Measurements from ENCODE around the gene OPN3. TPM values are rescaled to one million over a fixed set of nuclear protein-coding genes. Genes with fewer than 3 reads are reported as not detected.

OPN3 gene
- total and polyA plus RNA-seq, 2 of the 4 experiments (the other 2 are of a cell fraction), result 16.4 to 21.9 TPM

- H2BK15ac ChIP-seq (ENCODE audit: low read depth, low read length), result no peak overlapping the region
- H3K56ac ChIP-seq (ENCODE audit: extremely low read depth, insufficient read depth, low read length), result no peak overlapping the region
- H3K18ac ChIP-seq (ENCODE audit: low read depth, low read length), result no peak overlapping the region
- no peak overlapping the region for H3K23ac ChIP-seq (ENCODE audit: low read depth, low read length)
- no peak overlapping the region for H2AK5ac ChIP-seq (ENCODE audit: low read depth, low read length)
- H3K79me1 ChIP-seq (ENCODE audit: low read depth in 1 of 2, low read length in 2 of 2), result peaks cover 9 to 10% of the 10 kb centered on the region in 2 experiments
- no peak for ATAC-seq (ENCODE audit: low read depth)
- no peak overlapping the region for H2BK5ac ChIP-seq (ENCODE audit: low read depth, low read length, poor library complexity, severe bottlenecking)
- no peak overlapping the region for H3K4ac ChIP-seq (ENCODE audit: low read depth, low read length)
- H3K27me3 ChIP-seq (ENCODE audit: control insufficient read depth, insufficient read depth, low read length), result no peaks in the 10 kb centered on the region
- no peak overlapping the region for H3K4me3 ChIP-seq (ENCODE audit: insufficient read depth, low read depth, low read length)
- 0 out of 2 replicates have a peak, but pooled peaks cover 3% of the 10 kb centered on the region for H4K20me1 ChIP-seq (ENCODE audit: insufficient read depth, low read length)
- no peaks in the 10 kb centered on the region for H3K9me3 ChIP-seq (ENCODE audit: control insufficient read depth, insufficient read depth, low read length)
- POLR2A ChIA-PET (ENCODE audit: unreplicated experiment), result no interaction called here
- BruUV-seq (replicated peaks), result no TSS peak
- no peak overlapping the region for H3K27ac ChIP-seq (ENCODE audit: insufficient read depth, low read length)
- in situ Hi-C loops (cut with MboI; ENCODE audit: low sequenced_read_pairs) (no loop called here), intact Hi-C loops (cut with micrococcal nuclease) (no loop called here), dilution Hi-C loops (cut with HindIII; ENCODE audit: low sequenced_read_pairs, unreplicated experiment) (no loop called here)
- no peaks in the 10 kb centered on the region for H3K36me3 ChIP-seq (ENCODE audit: control insufficient read depth, insufficient read depth, low read length)
- CTCF ChIA-PET, result interaction anchor here (0.7 kb wide), 1 partner anchor 259 kb away, joined by 3 read pairs; no protein-coding TSS in a partner anchor
- H2AK9ac ChIP-seq (replicated peaks; ENCODE audit: low read depth, low read length, poor library complexity), result no peak overlapping the region
- H4K8ac ChIP-seq (ENCODE audit: low read depth in 2 of 2, low read length in 2 of 2), result no peak overlapping the region
- H3K9ac ChIP-seq (ENCODE audit: low read depth, low read length), result no peak overlapping the region
- H2BK20ac ChIP-seq (ENCODE audit: low read depth, low read length), result no peak overlapping the region
- H3K14ac ChIP-seq (replicated peaks; ENCODE audit: low read depth, low read length), result no peak overlapping the region
- no peak for DNase-seq
- TF ChIP-seq RFX5 (IDR thresholded peaks at IDR 0.05; ENCODE audit: low read depth, low read length) (no peak), CEBPB (IDR thresholded peaks at IDR 0.05; ENCODE audit: low read depth, low read length) (no peak), NFE2L2 (IDR thresholded peaks at IDR 0.05; ENCODE audit: low read depth, low read length) (no peak), MAZ (IDR thresholded peaks at IDR 0.05; ENCODE audit: borderline replicate concordance, low read depth, low read length) (no peak), BHLHE40 (IDR thresholded peaks at IDR 0.05; ENCODE audit: low read depth, low read length) (no peak), FOS (IDR thresholded peaks at IDR 0.05; ENCODE audit: low read depth, low read length) (no peak), SMC3 (IDR thresholded peaks at IDR 0.05; ENCODE audit: low read depth, low read length) (no peak), USF2 (IDR thresholded peaks at IDR 0.05; ENCODE audit: low read depth, low read length) (no peak)
- no peak overlapping the region for H3K4me2 ChIP-seq (ENCODE audit: low read depth, low read length)
- no peak overlapping the region for H4K5ac ChIP-seq (ENCODE audit: low read depth, low read length)
- peaks cover 4% of the 10 kb centered on the region for H3K4me1 ChIP-seq (ENCODE audit: control insufficient read depth, insufficient read depth, low read length)
- H3K9me1 ChIP-seq (ENCODE audit: insufficient read depth, low read length), result peaks cover 6% of the 10 kb centered on the region; the same call in 1 of the 2 replicates
- H2AFZ ChIP-seq (replicated peaks; ENCODE audit: low read length, poor library complexity), result no peak overlapping the region
- WGBS, 2 experiments (ENCODE audit: extremely low coverage in 2 of 2, insufficient read length in 1 of 2), result 100% methylated on average over 1 of the region's 1 CpG; no CpG with 5 or more reads in 1 of the 2 experiments
- no peak overlapping the region for H4K91ac ChIP-seq (ENCODE audit: insufficient read depth, low read depth, low read length)
- H2BK120ac ChIP-seq (ENCODE audit: low read depth, low read length), result no peak overlapping the region
Observed at GRCh38 chr1:241642593-241642944, 2.4 kb upstream of the OPN3 start.

All from IMR-90 (cell line).